ENCODE data around the gene RFFL. TPM values are rescaled to one million over a fixed set of nuclear protein-coding genes. Genes with fewer than 3 reads are reported as not detected.

RFFL gene
- total RNA-seq, 6 experiments from 2014 or later = 12.0 to 18.5 (median 13.6) TPM

- Mint-ChIP-seq H3K4me3 (peak overlapping the region; percentile 89), H3K27ac (peak overlapping the region; percentile 91), H3K36me3 (ENCODE audit: low read depth) (no peaks in the 10 kb centered on the region), H3K9me3 (no peaks in the 10 kb centered on the region), H3K27me3 (ENCODE audit: insufficient read depth) (no peaks in the 10 kb centered on the region; the same call in none of the 2 replicates), H3K4me1 (ENCODE audit: low read depth) (peaks cover 44% of the 10 kb centered on the region)
- DNase-seq = peak; percentile 57
- TF ChIP-seq, protein P1, sequence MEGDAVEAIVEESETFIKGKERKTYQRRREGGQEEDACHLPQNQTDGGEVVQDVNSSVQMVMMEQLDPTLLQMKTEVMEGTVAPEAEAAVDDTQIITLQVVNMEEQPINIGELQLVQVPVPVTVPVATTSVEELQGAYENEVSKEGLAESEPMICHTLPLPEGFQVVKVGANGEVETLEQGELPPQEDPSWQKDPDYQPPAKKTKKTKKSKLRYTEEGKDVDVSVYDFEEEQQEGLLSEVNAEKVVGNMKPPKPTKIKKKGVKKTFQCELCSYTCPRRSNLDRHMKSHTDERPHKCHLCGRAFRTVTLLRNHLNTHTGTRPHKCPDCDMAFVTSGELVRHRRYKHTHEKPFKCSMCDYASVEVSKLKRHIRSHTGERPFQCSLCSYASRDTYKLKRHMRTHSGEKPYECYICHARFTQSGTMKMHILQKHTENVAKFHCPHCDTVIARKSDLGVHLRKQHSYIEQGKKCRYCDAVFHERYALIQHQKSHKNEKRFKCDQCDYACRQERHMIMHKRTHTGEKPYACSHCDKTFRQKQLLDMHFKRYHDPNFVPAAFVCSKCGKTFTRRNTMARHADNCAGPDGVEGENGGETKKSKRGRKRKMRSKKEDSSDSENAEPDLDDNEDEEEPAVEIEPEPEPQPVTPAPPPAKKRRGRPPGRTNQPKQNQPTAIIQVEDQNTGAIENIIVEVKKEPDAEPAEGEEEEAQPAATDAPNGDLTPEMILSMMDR (IDR thresholded peaks at IDR 0.05) = peak; percentile 91
Measured at GRCh38 chr17:35088881-35089585, 25.5 kb upstream of the RFFL start.

- H3K36me3 Mint-ChIP-seq (ENCODE audit: low read depth) = no peaks in the 10 kb centered on the region
- peak; percentile 36 for DNase-seq
- peak overlapping the region; percentile 89 for H3K4me3 Mint-ChIP-seq
- TF ChIP-seq, protein P1 (IDR thresholded peaks at IDR 0.05) = no peak
- H3K4me1 Mint-ChIP-seq (ENCODE audit: low read depth) = peaks cover 46% of the 10 kb centered on the region
- no peaks in the 10 kb centered on the region for H3K9me3 Mint-ChIP-seq
- no peaks in the 10 kb centered on the region; the same call in none of the 2 replicates for H3K27me3 Mint-ChIP-seq (ENCODE audit: insufficient read depth)
- peak overlapping the region; percentile 91 for H3K27ac Mint-ChIP-seq
Measured at GRCh38 chr17:35088356-35088880, 24.9 kb upstream of the RFFL start.

DNA sequence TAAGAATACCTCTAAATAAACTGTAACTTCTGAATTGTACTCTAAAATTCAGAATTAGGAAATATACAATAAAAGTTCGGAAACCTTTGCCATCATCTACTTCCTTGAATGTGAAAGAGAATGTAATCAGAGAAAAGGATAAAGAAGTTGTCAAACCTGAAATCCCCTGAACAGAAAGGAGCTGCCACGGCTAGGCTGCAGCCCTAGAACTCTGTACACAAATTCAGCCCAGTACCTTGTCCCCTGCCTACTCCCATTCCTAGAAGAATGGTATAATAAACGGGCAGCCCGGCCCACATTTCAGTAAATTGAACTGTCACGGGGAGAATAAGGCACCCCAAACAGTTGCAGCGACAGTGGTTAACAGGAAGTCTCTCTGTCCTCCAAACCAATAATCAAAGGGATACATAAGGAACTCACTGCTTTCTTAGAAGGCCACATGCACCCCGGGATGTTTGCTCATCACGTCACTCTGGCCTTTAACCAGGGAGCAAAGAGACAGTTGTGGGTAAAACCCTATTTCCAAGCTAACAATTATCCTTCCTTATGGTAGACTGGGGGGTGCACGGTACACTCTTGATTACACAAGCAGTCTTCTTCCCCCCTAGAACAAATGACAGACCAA, 24.3 kb upstream of the RFFL start:
- Mint-ChIP-seq H3K27me3 (ENCODE audit: insufficient read depth) (no peaks in the 10 kb centered on the region; the same call in none of the 2 replicates), H3K9me3 (no peaks in the 10 kb centered on the region), H3K4me3 (peak overlapping the region; percentile 89), H3K27ac (peak overlapping the region; percentile 91), H3K4me1 (ENCODE audit: low read depth) (peaks cover 52% of the 10 kb centered on the region), H3K36me3 (ENCODE audit: low read depth) (no peaks in the 10 kb centered on the region)
- DNase-seq = peak; percentile 4
- TF ChIP-seq, protein P1 (IDR thresholded peaks at IDR 0.05) = no peak

- TF ChIP-seq, protein P1 (IDR thresholded peaks at IDR 0.05) = no peak
- no peaks in the 10 kb centered on the region for H3K36me3 Mint-ChIP-seq (ENCODE audit: low read depth)
- H3K9me3 Mint-ChIP-seq = no peaks in the 10 kb centered on the region
- no peaks in the 10 kb centered on the region; the same call in none of the 2 replicates for H3K27me3 Mint-ChIP-seq (ENCODE audit: insufficient read depth)
- DNase-seq = no peak
- peak overlapping the region; percentile 91; the same call in 1 of the 2 replicates for H3K27ac Mint-ChIP-seq
- H3K4me3 Mint-ChIP-seq = peak overlapping the region; percentile 89
- peaks cover 60% of the 10 kb centered on the region for H3K4me1 Mint-ChIP-seq (ENCODE audit: low read depth)
Measured at GRCh38 chr17:35086931-35087573, 23.5 kb upstream of the RFFL start.

DNA sequence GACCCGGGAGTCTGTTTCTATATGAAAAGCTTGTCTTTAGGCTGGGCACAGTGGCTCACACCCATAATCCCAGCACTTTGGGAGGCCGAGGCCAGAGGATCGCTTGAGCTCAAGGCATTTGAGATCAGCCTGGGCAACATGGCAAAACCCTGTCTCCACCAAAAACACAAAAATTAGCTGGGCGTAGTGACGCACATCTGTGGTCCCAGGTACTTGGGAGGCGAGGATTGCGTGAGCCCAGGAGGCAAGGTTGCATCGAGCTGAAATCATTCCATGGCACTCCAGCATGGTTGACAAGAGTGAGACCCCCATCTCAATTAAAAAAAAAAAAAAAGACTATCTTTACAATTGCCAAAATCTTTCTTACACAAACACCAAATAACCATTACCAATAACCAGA, 22.7 kb upstream of the RFFL start:
- H3K4me3 Mint-ChIP-seq = no peak overlapping the region
- no peaks in the 10 kb centered on the region; the same call in none of the 2 replicates for H3K27me3 Mint-ChIP-seq (ENCODE audit: insufficient read depth)
- H3K36me3 Mint-ChIP-seq (ENCODE audit: low read depth) = no peaks in the 10 kb centered on the region
- DNase-seq = no peak
- peaks cover 69% of the 10 kb centered on the region for H3K4me1 Mint-ChIP-seq (ENCODE audit: low read depth)
- TF ChIP-seq, protein P1 (IDR thresholded peaks at IDR 0.05) = no peak
- H3K9me3 Mint-ChIP-seq = no peaks in the 10 kb centered on the region
- no peak overlapping the region; the same call in none of the 2 replicates for H3K27ac Mint-ChIP-seq

All from HFFc6 (cell line).